PC-9 (cell line): Measurements from ENCODE around the gene MRPL12. TPM values are rescaled to one million over a fixed set of nuclear protein-coding genes. Genes with fewer than 3 reads are reported as not detected.

Experiments
- BruUV-seq: library from RNA; stranded (reverse); fragments of 400-500 nt; replicated peaks from 2 replicates; lab custom pipeline; 2021; lab: Mats Ljungman, UMichigan
- CTCF ChIA-PET: fragments of 300-600 bp; sonication (Branson Sonifier 250); formaldehyde crosslinking; loops from one replicate; lab custom pipeline; 2022; ENCODE audit warnings: antibody characterized with exemption; lab: Charles Lee
- POLR2A ChIA-PET: fragments of 300-600 bp; sonication (Branson Sonifier 250); formaldehyde crosslinking; loops from one replicate; lab custom pipeline; 2022; ENCODE audit warnings: antibody characterized with exemption; ENCODE audit not compliant: unreplicated experiment; lab: Charles Lee
- DNase-seq, 2 experiments: peaks; one replicate each; pipeline versions ENCODE4 v3.0.0 to v3.0.0-alpha.2; 2015 to 2022; ENCODE audit warnings: mixed read lengths in 1 of 2
- H2AFZ ChIP-seq: fragments of 200-600 bp; sonication (generic); 2 replicates; pipeline ENCODE4 v1.8.1; 2017; ENCODE audit warnings: antibody characterized with exemption
- H3F3A ChIP-seq: fragments of 200-600 bp; sonication (generic); 2 replicates; pipeline ENCODE4 v1.8.1; 2017; ENCODE audit warnings: antibody characterized with exemption, mild to moderate bottlenecking, low read depth; ENCODE audit not compliant: insufficient read depth
- H3K27ac ChIP-seq: fragments of 200-600 bp; sonication (generic); 2 replicates; pipeline ENCODE4 v1.6.1; 2016; ENCODE audit warnings: mixed run types
- H3K27me3 ChIP-seq: fragments of 200-600 bp; sonication (generic); 2 replicates; pipeline ENCODE4 v1.6.1; 2016; ENCODE audit warnings: low read depth, mixed run types; ENCODE audit not compliant: insufficient read depth
- H3K36me3 ChIP-seq: fragments of 200-600 bp; sonication (generic); 2 replicates; pipeline ENCODE4 v1.6.1; 2016; ENCODE audit warnings: low read depth, mixed run types
- H3K4me1 ChIP-seq: fragments of 200-600 bp; sonication (generic); replicated peaks from 2 replicates; pipeline ENCODE4 v1.6.1; 2016; ENCODE audit warnings: mixed run types; ENCODE audit not compliant: insufficient read depth
- H3K4me2 ChIP-seq: fragments of 200-600 bp; sonication (generic); 2 replicates; pipeline ENCODE4 v1.6.1; 2017; ENCODE audit warnings: mixed run types
- H3K4me3 ChIP-seq: fragments of 200-600 bp; sonication (generic); 2 replicates; pipeline ENCODE4 v1.6.1; 2016; ENCODE audit warnings: mixed run types
- H3K79me2 ChIP-seq: fragments of 200-600 bp; sonication (generic); 2 replicates; pipeline ENCODE4 v1.6.1; 2017; ENCODE audit warnings: low read depth, mixed run types
- H3K9me2 ChIP-seq: fragments of 200-600 bp; sonication (generic); 2 replicates; pipeline ENCODE4 v1.8.1; 2017; ENCODE audit warnings: mild to moderate bottlenecking; ENCODE audit not compliant: insufficient read depth
- H3K9me3 ChIP-seq: fragments of 200-600 bp; sonication (generic); 2 replicates; pipeline ENCODE4 v1.8.1; 2016; ENCODE audit warnings: low read depth; ENCODE audit not compliant: insufficient read depth
- H4K20me1 ChIP-seq: fragments of 200-600 bp; sonication (generic); 2 replicates; pipeline ENCODE4 v1.8.1; 2017; ENCODE audit not compliant: insufficient read depth
- CTCF ChIP-seq: fragments of 200-600 bp; sonication (generic); conservative IDR thresholded peaks from 2 replicates; pipeline ENCODE4 v1.6.1; 2017; ENCODE audit warnings: mixed run types, antibody characterized with exemption, mild to moderate bottlenecking, moderate library complexity
- EZH2 ChIP-seq: fragments of 200-600 bp; sonication (generic); IDR thresholded peaks from 2 replicates; pipeline ENCODE4 v1.8.0; 2017; ENCODE audit warnings: antibody characterized with exemption, low read depth
- intact Hi-C: fragments of 100-400 bp; cut with micrococcal nuclease; formaldehyde crosslinking; loops from one replicate; pipeline ENCODE4 v1.10.0; 2022; ENCODE audit not compliant: unreplicated experiment
- total RNA-seq: library from RNA; stranded (reverse); gene quantifications from 2 replicates; pipeline ENCODE4 v1.2.3, GENCODE V29; 2021

Gene MRPL12
- total RNA-seq, 1 experiment from 2014 or later: 98.6 TPM

- H4K20me1 ChIP-seq: no peaks in the 10 kb centered on the region
- no peak for DNase-seq
- no peaks in the 10 kb centered on the region for H3K27me3 ChIP-seq
- TF ChIP-seq EZH2 (no peak), CTCF (no peak)
- H3K27ac ChIP-seq: no peak overlapping the region
- H3K4me2 ChIP-seq: no peak overlapping the region
- peaks cover 45% of the 10 kb centered on the region for H3K79me2 ChIP-seq
- ChIA-PET POLR2A (no interaction called here), CTCF (no interaction called here)
- no peak overlapping the region for H2AFZ ChIP-seq
- no peaks in the 10 kb centered on the region for H3K9me2 ChIP-seq
- no TSS peak for BruUV-seq
- no peak overlapping the region for H3K4me3 ChIP-seq
- H3K9me3 ChIP-seq: no peaks in the 10 kb centered on the region
- H3K4me1 ChIP-seq: peaks cover 12% of the 10 kb centered on the region
- H3K36me3 ChIP-seq: no peaks in the 10 kb centered on the region
- peaks cover 31% of the 10 kb centered on the region for H3F3A ChIP-seq
- intact Hi-C loops: no loop called here
Observed at GRCh38 chr17:81705518-81706231, 2.5 kb downstream of the MRPL12 start.

DNA sequence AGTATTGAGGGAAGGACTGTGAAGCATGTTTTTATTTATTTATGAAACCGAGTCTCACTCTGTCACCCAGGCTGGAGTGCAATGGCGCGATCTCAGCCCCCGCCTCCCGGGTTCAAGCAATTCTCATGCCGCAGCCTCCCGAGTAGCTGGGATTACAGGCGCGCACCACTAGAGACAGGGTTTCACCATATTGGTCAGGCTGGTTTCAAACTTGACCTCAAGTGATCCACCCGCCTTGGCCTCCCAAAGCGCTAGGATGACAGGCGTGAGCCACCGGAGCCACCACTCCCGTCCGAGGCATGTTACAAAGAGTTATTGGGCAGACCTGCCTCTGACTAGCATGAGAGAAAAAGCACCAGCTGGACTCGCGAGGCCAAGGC is 3.1 kb downstream of the MRPL12 start:
- TF ChIP-seq CTCF (no peak), EZH2 (no peak)
- no peaks in the 10 kb centered on the region for H4K20me1 ChIP-seq
- no peaks in the 10 kb centered on the region for H3K36me3 ChIP-seq
- H3K4me2 ChIP-seq: no peak overlapping the region
- no peaks in the 10 kb centered on the region for H3K9me2 ChIP-seq
- intact Hi-C loops: no loop called here
- peaks cover 37% of the 10 kb centered on the region for H3F3A ChIP-seq
- no peaks in the 10 kb centered on the region for H3K9me3 ChIP-seq
- no peak overlapping the region for H3K27ac ChIP-seq
- ChIA-PET POLR2A (no interaction called here), CTCF (no interaction called here)
- H3K4me1 ChIP-seq: peaks cover 16% of the 10 kb centered on the region
- BruUV-seq: no TSS peak
- H2AFZ ChIP-seq: no peak overlapping the region
- H3K79me2 ChIP-seq: peaks cover 40% of the 10 kb centered on the region
- no peak overlapping the region for H3K4me3 ChIP-seq
- no peak for DNase-seq
- no peaks in the 10 kb centered on the region for H3K27me3 ChIP-seq

DNA sequence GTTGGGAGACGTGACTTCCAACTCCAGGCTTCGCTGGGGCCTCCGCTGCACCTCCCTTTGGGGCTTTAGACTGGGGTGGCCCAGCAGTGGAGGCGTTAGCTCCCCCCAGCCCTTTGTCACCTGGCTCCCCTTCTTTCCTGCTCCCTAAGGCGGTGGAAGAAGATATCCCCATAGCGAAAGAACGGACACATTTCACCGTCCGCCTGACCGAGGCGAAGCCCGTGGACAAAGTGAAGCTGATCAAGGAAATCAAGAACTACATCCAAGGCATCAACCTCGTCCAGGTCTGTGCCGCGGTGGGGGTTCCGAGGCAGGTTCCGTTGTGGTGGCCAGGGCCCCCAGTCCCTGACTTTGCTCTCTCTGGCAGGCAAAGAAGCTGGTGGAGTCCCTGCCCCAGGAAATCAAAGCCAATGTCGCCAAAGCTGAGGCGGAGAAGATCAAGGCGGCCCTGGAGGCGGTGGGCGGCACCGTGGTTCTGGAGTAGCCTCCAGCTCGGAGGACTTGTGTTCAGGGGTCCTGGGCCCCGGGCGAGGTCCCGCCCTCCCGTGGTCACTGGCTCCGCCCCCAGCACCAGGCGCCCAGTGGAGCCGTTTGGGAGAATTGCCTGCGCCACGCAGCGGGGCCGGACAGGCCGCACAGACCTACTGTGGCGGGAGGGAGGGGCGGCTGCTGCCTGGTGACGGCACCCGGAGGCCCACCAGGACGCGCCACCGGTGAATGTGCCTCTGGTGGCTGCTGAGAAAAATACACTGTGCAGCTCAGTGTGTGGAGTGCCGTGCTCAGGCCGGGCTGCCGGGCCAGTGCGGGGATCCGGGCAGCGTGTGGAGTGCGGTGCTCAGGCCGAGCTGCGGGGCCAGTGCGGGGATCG is 3.8 kb downstream of the MRPL12 start:
- no peaks in the 10 kb centered on the region for H3K9me3 ChIP-seq
- no peaks in the 10 kb centered on the region for H4K20me1 ChIP-seq
- H3K27me3 ChIP-seq: no peaks in the 10 kb centered on the region
- no peak overlapping the region for H2AFZ ChIP-seq
- peaks cover 35% of the 10 kb centered on the region for H3F3A ChIP-seq
- CTCF ChIA-PET: interaction anchor here (0.6 kb wide), 1 partner anchor 30 kb away, joined by 4 read pairs; no protein-coding TSS in a partner anchor
- no peak overlapping the region for H3K4me3 ChIP-seq
- no peaks in the 10 kb centered on the region for H3K9me2 ChIP-seq
- no peak for TF ChIP-seq EZH2
- no peak for TF ChIP-seq CTCF
- POLR2A ChIA-PET: no interaction called here
- intact Hi-C loops: no loop called here
- peaks cover 14% of the 10 kb centered on the region for H3K4me1 ChIP-seq
- DNase-seq: no peak
- H3K36me3 ChIP-seq: no peaks in the 10 kb centered on the region
- BruUV-seq: no TSS peak
- no peak overlapping the region for H3K27ac ChIP-seq
- no peak overlapping the region for H3K4me2 ChIP-seq
- H3K79me2 ChIP-seq: peaks cover 32% of the 10 kb centered on the region
